NCI-H2081 treated with DMSO at 0.1 percent for 48 hours (cell line): ENCODE results near the gene DYSF.
"Not testable (repeated sequence)": the region's sequence is repeated elsewhere in the genome, so short reads cannot be mapped to it uniquely, and the experiment has no call there.

ENCODE experiments used
- DNase-seq: peaks from one replicate; lab custom pipeline; 2025; lab: John Stamatoyannopoulos, UW

DYSF gene

DNA sequence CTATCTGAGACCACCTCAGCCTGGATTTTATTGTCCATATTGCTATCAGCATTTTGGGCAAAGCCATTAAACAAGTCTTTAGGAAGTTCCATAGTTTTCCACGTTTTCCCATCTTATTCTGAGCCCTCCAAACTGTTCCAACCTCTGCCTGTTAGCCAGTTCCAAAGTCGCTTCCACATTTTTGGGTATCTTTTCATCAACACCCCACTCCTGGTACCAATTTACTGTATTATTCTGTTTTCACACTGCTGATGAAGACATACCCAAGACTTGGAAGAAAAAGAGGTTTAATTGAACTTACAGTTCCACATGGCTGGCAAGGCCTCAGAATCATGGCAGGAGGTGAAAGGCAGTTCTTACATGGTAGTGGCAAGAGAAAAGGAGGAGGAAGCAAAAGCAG, 204.9 kb downstream of the DYSF start:
- DNase-seq = not testable (repeated sequence)

GRCh38 chr2:71658771-71659170, 205.4 kb downstream of the DYSF start:
- no peak for DNase-seq

GRCh38 chr2:71659868-71660518, 206.6 kb downstream of the DYSF start:
- DNase-seq = no peak

DNA sequence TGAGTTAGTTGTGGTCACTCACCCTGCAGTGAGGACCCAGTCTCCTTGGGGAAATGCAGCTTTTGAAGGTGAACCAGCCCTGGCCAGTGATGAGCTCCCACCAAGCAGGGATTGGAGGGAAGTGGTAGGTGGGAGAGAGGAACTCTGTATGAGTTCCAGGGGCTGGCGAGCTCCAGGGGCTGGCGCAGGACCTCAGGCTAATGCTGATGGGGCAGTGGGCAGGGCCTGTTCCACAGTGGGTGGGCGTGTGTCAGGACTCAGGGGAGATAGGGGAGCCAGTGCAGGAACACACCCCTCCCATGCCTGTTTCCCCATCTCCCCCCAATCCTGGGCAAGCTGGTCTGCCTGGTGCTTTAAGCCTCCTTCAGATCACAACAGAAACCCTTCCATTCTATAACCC, 208.4 kb downstream of the DYSF start:
- no peak for DNase-seq

DNA sequence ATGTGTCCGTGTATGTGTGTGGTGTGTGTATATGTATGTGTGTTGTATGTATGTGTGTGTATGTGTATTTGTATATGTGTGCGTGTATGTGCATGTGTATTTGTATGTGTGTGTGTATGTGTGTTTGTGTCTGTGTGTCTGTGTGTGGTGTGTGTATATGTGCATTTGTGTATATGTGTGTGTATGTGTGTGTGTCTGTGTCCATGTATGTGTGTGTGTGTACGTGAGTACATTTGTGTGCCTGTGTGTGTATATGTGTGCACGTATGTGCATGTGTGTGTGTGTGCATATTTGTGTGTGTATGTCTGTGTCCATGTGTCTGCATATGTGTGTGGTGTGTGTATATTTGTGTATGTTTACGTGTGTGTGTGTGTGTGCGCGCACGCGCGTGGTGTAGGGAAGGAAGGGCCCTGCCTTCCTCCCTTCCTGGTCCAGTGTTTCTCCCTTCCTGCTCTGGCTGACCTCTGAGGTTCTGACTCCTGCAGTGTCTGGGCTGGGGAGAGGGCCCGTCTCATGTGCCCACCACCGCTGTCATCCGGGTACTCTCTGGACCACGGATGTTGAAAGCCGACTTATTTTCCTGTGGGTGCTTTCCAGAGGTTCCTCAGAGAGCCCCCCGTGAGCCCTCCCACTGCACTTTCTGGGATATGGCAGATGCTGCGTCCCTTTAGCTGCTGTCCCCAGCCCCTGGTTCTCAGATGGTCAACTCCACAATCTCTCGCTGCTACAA, 209.5 kb downstream of the DYSF start:
- no peak for DNase-seq

DNA sequence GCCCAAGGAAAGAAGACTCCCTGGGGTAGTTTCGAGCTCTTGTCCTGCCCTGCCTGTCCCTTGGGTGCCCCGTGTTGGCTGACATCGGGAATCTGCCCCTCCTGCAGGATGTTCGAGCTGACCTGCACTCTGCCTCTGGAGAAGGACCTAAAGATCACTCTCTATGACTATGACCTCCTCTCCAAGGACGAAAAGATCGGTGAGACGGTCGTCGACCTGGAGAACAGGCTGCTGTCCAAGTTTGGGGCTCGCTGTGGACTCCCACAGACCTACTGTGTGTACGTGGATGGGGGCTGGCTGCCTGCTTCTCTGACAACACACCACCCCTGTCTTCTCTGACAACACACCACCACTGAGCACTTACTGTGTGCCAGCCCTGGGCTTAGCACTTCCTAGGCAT, 210.8 kb downstream of the DYSF start:
- no peak for DNase-seq

DNA sequence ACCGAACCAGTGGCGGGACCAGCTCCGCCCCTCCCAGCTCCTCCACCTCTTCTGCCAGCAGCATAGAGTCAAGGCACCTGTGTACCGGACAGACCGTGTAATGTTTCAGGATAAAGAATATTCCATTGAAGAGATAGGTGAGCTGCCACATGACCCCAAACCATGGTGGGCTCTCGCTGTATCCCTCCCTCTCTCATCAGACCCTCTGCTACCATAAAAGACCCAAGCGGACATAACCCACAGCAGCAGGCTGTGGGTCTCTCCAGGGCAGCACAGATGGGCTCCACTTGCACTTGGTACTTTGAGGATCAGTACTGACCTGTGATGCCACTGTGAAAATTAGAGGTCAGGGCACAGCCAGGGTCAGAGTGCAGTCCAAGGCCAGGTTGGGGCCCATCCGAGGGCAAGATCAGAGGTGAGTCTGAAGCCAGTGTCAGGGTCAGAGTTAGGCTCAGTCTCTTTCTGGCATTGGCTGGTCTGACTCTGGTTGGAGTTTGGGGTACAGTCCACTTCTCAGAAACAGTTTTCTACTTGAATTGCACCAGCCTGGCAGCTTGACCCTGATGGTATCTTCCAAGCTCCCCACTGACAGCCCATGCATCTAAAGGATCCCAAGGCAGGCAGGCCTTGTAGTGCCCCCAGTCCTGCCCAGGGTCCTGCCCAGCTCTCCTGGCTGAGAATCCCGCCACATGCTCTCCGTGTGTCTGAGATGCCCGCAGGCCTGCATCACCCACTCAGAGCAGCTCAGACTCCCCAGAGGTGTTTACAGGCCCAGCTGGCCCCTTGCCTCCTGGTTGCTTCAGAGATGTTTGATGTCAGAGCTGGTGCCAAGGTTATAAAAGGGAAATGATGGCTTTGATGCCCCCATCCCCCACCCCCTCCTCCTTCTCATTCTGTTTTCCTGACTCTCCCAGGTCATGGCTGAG, 212.1 kb downstream of the DYSF start:
- no peak for DNase-seq

DNA sequence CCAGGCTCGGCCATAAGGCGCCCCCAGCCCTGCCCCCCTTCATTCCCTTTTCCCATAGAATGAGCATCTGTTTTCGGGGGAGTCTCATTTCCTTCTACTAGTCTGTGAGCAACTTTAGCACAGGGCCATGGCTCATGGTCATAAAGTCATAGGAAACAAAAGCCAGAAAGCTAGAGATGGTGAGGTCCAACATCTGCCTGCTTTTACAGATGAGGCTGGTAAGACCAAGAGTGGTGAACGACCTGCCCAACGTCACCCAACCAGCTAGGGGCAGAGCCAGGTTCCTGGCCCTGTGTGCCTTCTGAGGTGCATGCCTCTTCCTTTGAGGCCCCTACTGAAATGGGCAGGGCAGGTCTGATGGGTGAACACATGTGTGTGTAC, 212.7 kb downstream of the DYSF start:
- DNase-seq = no peak

DNA sequence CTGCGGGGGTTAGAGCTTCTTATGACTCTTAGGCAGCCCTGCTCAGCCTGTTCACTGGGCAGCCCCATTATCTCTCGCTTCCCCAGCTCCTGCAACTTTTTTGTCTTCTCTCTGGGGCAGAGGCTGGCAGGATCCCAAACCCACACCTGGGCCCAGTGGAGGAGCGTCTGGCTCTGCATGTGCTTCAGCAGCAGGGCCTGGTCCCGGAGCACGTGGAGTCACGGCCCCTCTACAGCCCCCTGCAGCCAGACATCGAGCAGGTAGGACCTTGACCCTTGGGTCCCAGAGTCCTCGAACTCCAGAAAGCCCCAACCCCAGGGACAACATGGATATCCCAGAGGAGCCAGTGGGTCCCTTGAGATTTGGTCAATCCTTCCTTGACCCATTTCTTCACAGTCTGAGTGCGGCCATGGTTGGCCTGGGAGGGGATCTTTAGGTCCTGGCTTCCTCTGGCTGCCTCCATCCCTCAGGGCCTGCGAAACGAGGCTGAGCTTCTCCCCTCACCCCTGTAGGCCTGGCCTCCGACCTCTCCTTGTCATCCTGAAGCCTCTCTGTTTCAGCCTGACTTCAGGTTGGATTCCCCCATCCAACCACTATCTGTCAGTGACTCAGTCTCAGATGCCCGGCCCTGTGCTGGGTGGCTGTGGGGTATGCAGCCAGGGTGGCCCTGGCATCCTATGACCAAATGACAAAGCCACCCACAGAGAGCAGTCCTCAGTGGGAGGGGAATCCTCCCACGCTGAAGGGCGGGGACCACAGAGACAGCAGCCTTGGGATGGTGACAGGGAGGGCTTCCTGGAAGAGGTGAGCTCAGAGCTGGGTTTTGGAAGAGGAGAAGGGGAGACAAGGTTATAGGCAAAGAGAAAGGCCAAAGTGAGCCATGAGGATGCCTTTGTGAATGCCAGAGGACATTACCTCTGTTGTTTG, 214.2 kb downstream of the DYSF start:
- DNase-seq = no peak

GRCh38 chr2:71668326-71669057, 215.1 kb downstream of the DYSF start:
- DNase-seq = no peak

- no peak for DNase-seq
These were observed 215.7 kb downstream of the DYSF start for GRCh38 chr2:71669058-71669456.

DNA sequence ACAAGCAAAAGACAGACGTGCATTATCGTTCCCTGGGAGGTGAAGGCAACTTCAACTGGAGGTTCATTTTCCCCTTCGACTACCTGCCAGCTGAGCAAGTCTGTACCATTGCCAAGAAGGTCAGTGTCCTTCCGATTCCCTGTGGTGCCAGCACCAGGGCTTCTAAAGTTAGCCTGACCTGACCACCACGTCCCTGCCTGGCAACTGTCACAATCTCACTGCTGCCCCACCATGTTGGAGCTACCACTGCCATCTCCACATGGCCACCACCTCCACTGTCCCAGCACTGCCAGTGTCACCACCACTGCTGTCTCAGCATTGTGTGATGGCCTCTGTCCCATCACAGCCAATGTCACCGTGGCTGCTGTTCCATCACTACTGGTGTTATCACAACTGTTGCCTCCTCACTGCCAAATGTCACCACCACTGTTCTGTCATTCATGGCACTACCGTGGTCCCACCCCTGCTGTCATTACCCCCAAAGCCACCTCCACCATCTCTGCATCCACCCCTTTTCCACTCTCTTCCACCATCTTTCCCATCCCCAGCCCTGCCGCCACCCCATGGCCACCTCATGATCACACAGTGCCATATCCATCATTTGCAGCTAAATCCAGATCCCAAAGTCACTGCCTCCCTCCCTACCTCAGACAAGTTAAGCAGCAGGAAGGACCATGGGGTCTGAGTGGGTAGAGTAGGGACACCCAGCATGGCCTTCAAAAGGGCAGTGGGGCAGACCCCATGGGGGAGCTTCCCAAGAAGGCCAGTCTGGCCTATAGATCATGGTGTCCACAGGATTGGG, 216.5 kb downstream of the DYSF start:
- no peak for DNase-seq

GRCh38 chr2:71670430-71670795, 217.1 kb downstream of the DYSF start:
- DNase-seq = no peak

GRCh38 chr2:71671203-71671854, 218.0 kb downstream of the DYSF start:
- no peak for DNase-seq

- no peak for DNase-seq
These were observed 218.8 kb downstream of the DYSF start for GRCh38 chr2:71671895-71672825.

GRCh38 chr2:71672826-71673795, 219.8 kb downstream of the DYSF start:
- DNase-seq = no peak

DNA sequence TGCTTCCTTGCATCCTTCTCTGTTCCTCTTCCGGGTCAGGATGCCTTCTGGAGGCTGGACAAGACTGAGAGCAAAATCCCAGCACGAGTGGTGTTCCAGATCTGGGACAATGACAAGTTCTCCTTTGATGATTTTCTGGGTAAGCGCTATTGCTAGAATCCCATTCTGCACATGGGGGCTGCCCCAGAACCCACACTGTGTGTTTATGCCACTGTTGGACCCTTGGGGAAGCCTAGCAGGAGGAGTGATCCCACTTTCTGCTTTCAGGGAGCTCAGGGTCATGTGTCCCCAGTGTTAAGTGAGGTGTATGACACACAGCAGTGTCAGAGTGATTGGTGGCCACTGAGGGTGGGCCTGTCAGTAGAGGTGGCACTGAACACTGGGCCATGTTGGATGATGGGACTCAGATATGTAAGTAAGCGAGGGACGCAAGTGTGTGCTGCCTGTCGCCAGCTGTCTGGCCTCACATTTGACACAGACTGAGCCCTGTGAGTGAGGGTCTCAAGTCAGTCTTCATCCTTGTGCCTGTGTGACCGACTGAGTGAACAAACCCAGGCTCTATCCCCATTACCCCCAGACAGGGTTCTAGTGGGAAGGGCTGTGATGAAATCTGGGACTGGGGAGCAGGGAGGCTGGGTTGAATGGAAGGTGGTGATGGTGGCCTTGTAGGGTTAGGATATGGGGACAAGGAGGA, 220.9 kb downstream of the DYSF start:
- DNase-seq = no peak
